Liver (tissue), 9 donors: ENCODE measurements around the gene BHLHE40. TPM values are rescaled to one million over a fixed set of nuclear protein-coding genes. Genes with fewer than 3 reads are reported as not detected.
"Not testable (repeated sequence)": the region's sequence is repeated elsewhere in the genome, so short reads cannot be mapped to it uniquely, and the experiment has no call there.

Experiments used
- DNase-seq: peaks from one replicate; pipeline ENCODE4 v3.0.0-alpha.2; 2017; ENCODE audit warnings: low spot score
- H3K27ac ChIP-seq, 2 donors: one replicate each; pipeline ENCODE4 v1.7.0; 2013; ENCODE audit warnings: inconsistent platforms in 2 of 2, low read length in 2 of 2, control low read depth in 1 of 2, low read depth in 1 of 2, mild to moderate bottlenecking in 1 of 2
- H3K27me3 ChIP-seq, 4 donors: one replicate each; pipeline versions ENCODE4 v1.6.1 to v1.7.0; 2013; ENCODE audit warnings: low read length in 3 of 4, inconsistent platforms in 1 of 4, mild to moderate bottlenecking in 1 of 4, moderate library complexity in 1 of 4; ENCODE audit not compliant: control insufficient read depth in 4 of 4, insufficient read depth in 4 of 4
- H3K36me3 ChIP-seq, 4 donors: one replicate each; pipeline versions ENCODE4 v1.6.1 to v1.7.0; 2013; ENCODE audit warnings: low read length in 3 of 4, mild to moderate bottlenecking in 3 of 4, low read depth in 1 of 4, moderate library complexity in 1 of 4; ENCODE audit not compliant: control insufficient read depth in 4 of 4, insufficient read depth in 3 of 4
- H3K4me1 ChIP-seq, 4 donors: one replicate each; pipeline versions ENCODE4 v1.6.1 to v1.7.0; 2013; ENCODE audit warnings: low read length in 3 of 4, mild to moderate bottlenecking in 3 of 4, moderate library complexity in 1 of 4; ENCODE audit not compliant: control insufficient read depth in 4 of 4, insufficient read depth in 4 of 4
- H3K4me3 ChIP-seq, 3 donors: one replicate each; pipeline versions ENCODE4 v1.6.1 to v1.7.0; 2013; ENCODE audit warnings: low read length in 3 of 3, control low read depth in 1 of 3, low read depth in 1 of 3, mild to moderate bottlenecking in 1 of 3
- H3K9ac ChIP-seq, 2 donors: one replicate each; pipeline ENCODE4 v1.7.0; 2013; ENCODE audit warnings: low read length in 2 of 2, mild to moderate bottlenecking in 2 of 2, moderate library complexity in 2 of 2, control low read depth in 1 of 2, low read depth in 1 of 2
- H3K9me3 ChIP-seq, 4 donors: one replicate each; pipeline versions ENCODE4 v1.6.1 to v1.7.0; 2013; ENCODE audit warnings: low read length in 3 of 4; ENCODE audit not compliant: control insufficient read depth in 4 of 4
- ATF3 ChIP-seq: IDR thresholded peaks from 2 replicates; pipeline ENCODE4 v1.6.1; 2016; ENCODE audit warnings: antibody characterized with exemption
- CTCF ChIP-seq: fragments of 150-350 bp; IDR thresholded peaks from 2 replicates; pipeline ENCODE4 v1.5.1; 2017; ENCODE audit warnings: improper control_type of control experiment, low read depth, low read length; ENCODE audit not compliant: missing input control
- EGR1 ChIP-seq, 2 donors: IDR thresholded peaks; 2 replicates each; pipeline ENCODE4 v1.6.1; 2016 to 2018; ENCODE audit warnings: antibody characterized with exemption in 2 of 2, low read depth in 2 of 2
- FOXA1 ChIP-seq: IDR thresholded peaks from 2 replicates; pipeline ENCODE4 v1.6.1; 2016; ENCODE audit warnings: antibody characterized with exemption
- FOXA2 ChIP-seq: IDR thresholded peaks from 2 replicates; pipeline ENCODE4 v1.6.1; 2016; ENCODE audit warnings: antibody characterized with exemption
- GABPA ChIP-seq, 2 donors: IDR thresholded peaks in 1 of 2; conservative IDR thresholded peaks in 1 of 2; 2 replicates each; pipeline ENCODE4 v1.6.1; 2016; ENCODE audit warnings: antibody characterized with exemption in 2 of 2, mild to moderate bottlenecking in 1 of 2, moderate library complexity in 1 of 2
- HNF4A ChIP-seq, 2 donors: conservative IDR thresholded peaks; 2 replicates each; pipeline ENCODE4 v1.6.1; 2016; ENCODE audit warnings: antibody characterized with exemption in 2 of 2, mild to moderate bottlenecking in 2 of 2
- HNF4G ChIP-seq: IDR thresholded peaks from 2 replicates; pipeline ENCODE4 v1.6.1; 2016; ENCODE audit warnings: antibody characterized with exemption
- JUND ChIP-seq, 2 donors: IDR thresholded peaks; 2 replicates each; pipeline ENCODE4 v1.6.1; 2016; ENCODE audit warnings: antibody characterized with exemption in 2 of 2
- MAX ChIP-seq: IDR thresholded peaks from 2 replicates; pipeline ENCODE4 v1.6.1; 2016; ENCODE audit warnings: antibody characterized with exemption
- NR2F2 ChIP-seq: IDR thresholded peaks from 2 replicates; pipeline ENCODE4 v1.6.1; 2016; ENCODE audit warnings: antibody characterized with exemption
- RAD21 ChIP-seq, 2 donors: IDR thresholded peaks; 2 replicates each; pipeline ENCODE4 v1.6.1; 2016; ENCODE audit warnings: antibody characterized with exemption in 2 of 2, mild to moderate bottlenecking in 2 of 2
- REST ChIP-seq: IDR thresholded peaks from 2 replicates; pipeline ENCODE4 v1.6.1; 2016; ENCODE audit warnings: antibody characterized with exemption, mild to moderate bottlenecking
- RXRA ChIP-seq, 2 donors: IDR thresholded peaks; 2 replicates each; pipeline ENCODE4 v1.6.1; 2017 to 2018; ENCODE audit warnings: antibody characterized with exemption in 2 of 2, mild to moderate bottlenecking in 1 of 2
- SP1 ChIP-seq: IDR thresholded peaks from 2 replicates; pipeline ENCODE4 v1.6.1; 2018; ENCODE audit warnings: antibody characterized with exemption, mild to moderate bottlenecking
- TAF1 ChIP-seq: conservative IDR thresholded peaks from 2 replicates; pipeline ENCODE4 v1.6.1; 2016; ENCODE audit warnings: antibody characterized with exemption, mild to moderate bottlenecking
- YY1 ChIP-seq: IDR thresholded peaks from 2 replicates; pipeline ENCODE4 v1.6.1; 2016; ENCODE audit warnings: antibody characterized with exemption, mild to moderate bottlenecking
- ZBTB33 ChIP-seq: IDR thresholded peaks from 2 replicates; pipeline ENCODE4 v1.6.1; 2016; ENCODE audit warnings: antibody characterized with exemption
- WGBS: extraction: QIAGEN DNeasy Blood & Tissue Kit; methylation state at CpG from one replicate; pipeline ENCODE4 v1.1.7; 2013; 5-methylcytosine and 5-hydroxymethylcytosine counted together
- polyA plus RNA-seq, 2 donors: library from polyadenylated mRNA; stranded (reverse) in 1 of 2; unstranded in 1 of 2; fragments of 200-250 nt in 1 of 2; fragments of >200 nt in 1 of 2; fragmentation: Nextera tagmentation in 1 of 2; extraction: Ambion mirVana in 1 of 2; gene quantifications; one replicate each; pipeline versions ENCODE4 v1.2.1 to v1.2.3, GENCODE V29; 2013 to 2015
- total RNA-seq, 2 donors: library from RNA; depleted of rRNA; stranded (reverse); fragments of >200 nt; gene quantifications; one replicate each; pipeline ENCODE4 v1.2.3, GENCODE V29; 2014
- donor health status: healthy.
- donor health status: healthy.
- donor health status: healthy.
- donor health status: healthy.
- donor health status: healthy.

Gene BHLHE40
- total and polyA plus RNA-seq, 4 donors: 8.2 to 28.4 (median 18.0) TPM

- H3K4me3 ChIP-seq, H3K27me3 ChIP-seq, H3K27ac ChIP-seq, DNase-seq, H3K9me3 ChIP-seq, H3K4me1 ChIP-seq, H3K9ac ChIP-seq, H3K36me3 ChIP-seq: not testable (repeated sequence)
- 62% methylated on average over 5 of the region's 5 CpGs for WGBS
Measured at GRCh38 chr3:4966006-4966405, 13.2 kb upstream of the BHLHE40 start.

- not testable (repeated sequence) for H3K4me3 ChIP-seq, H3K36me3 ChIP-seq, DNase-seq, H3K4me1 ChIP-seq, H3K9ac ChIP-seq, H3K27me3 ChIP-seq, H3K27ac ChIP-seq, H3K9me3 ChIP-seq
- 81% methylated on average over 3 of the region's 3 CpGs for WGBS
Measured at GRCh38 chr3:4967683-4968082, 11.6 kb upstream of the BHLHE40 start.

GRCh38 chr3:4971437-4971836 lies 7.8 kb upstream of the BHLHE40 start:
- not testable (repeated sequence) for DNase-seq, H3K27ac ChIP-seq, H3K36me3 ChIP-seq, H3K9me3 ChIP-seq, H3K4me3 ChIP-seq, H3K27me3 ChIP-seq, H3K9ac ChIP-seq
- peaks cover 0 to 11% (median 3%) of the 10 kb centered on the region in 4 donors for H3K4me1 ChIP-seq
- WGBS: 98% methylated on average over 6 of the region's 6 CpGs

GRCh38 chr3:4971838-4972237 lies 7.4 kb upstream of the BHLHE40 start:
- TF ChIP-seq MAX (no peak), TAF1 (no peak), NR2F2 (no peak), ZBTB33 (no peak), RAD21 (IDR thresholded peaks at IDR 0.05) (no peak), JUND (IDR thresholded peaks at IDR 0.05) (no peak), CTCF (no peak), SP1 (no peak), REST (no peak), EGR1 (IDR thresholded peaks at IDR 0.05; ENCODE audit: low read depth in 2 of 2) (no peak), FOXA2 (no peak), HNF4G (no peak), ATF3 (no peak), YY1 (no peak), FOXA1 (no peak), RXRA (IDR thresholded peaks at IDR 0.05) (no peak), HNF4A (conservative IDR thresholded peaks at IDR 0.05) (no peak), GABPA (IDR thresholded peaks at IDR 0.05 in 1 of 2, conservative IDR thresholded peaks at IDR 0.05 in 1 of 2) (no peak)
- DNase-seq: no peak

More at GRCh38 chr3:4971838-4972237, 7.4 kb upstream of the BHLHE40 start:
- no peaks in the 10 kb centered on the region for H3K36me3 ChIP-seq
- H3K27ac ChIP-seq: no peak overlapping the region
- H3K27me3 ChIP-seq: no peaks in the 10 kb centered on the region
- H3K9me3 ChIP-seq: no peaks in the 10 kb centered on the region
- H3K9ac ChIP-seq: no peak overlapping the region
- H3K4me1 ChIP-seq: peaks cover 0 to 13% (median 5%) of the 10 kb centered on the region in 4 donors
- no peak overlapping the region for H3K4me3 ChIP-seq
- WGBS: 94% methylated on average over 3 of the region's 3 CpGs
